Endothelial cell of umbilical vein (primary cell): ENCODE results near the gene PHLPP1.

Source experiments
- CTCF ChIP-seq, 2 donors: IDR thresholded peaks; 1 replicate in 1 of 2; 2 replicates in 1 of 2; pipeline ENCODE4 v1.5.1; 2011; ENCODE audit warnings: low read length in 2 of 2, mild to moderate bottlenecking in 2 of 2, moderate library complexity in 2 of 2, control low read depth in 1 of 2, inconsistent platforms in 1 of 2, low read depth in 1 of 2; ENCODE audit not compliant: insufficient read depth in 1 of 2; ENCODE audit errors: extremely low read depth in 1 of 2
- EZH2 ChIP-seq: IDR thresholded peaks from 2 replicates; pipeline ENCODE4 v1.6.1; 2012; ENCODE audit warnings: borderline replicate concordance, low read depth, mild to moderate bottlenecking, moderate library complexity, low read length, inconsistent platforms; ENCODE audit not compliant: severe bottlenecking
- FOS ChIP-seq: IDR thresholded peaks from 2 replicates; pipeline ENCODE4 v1.6.1; 2011; ENCODE audit warnings: mild to moderate bottlenecking, low read length, moderate library complexity, borderline replicate concordance; ENCODE audit not compliant: insufficient read depth
- JUN ChIP-seq: IDR thresholded peaks from 2 replicates; pipeline ENCODE4 v1.6.1; 2011; ENCODE audit warnings: borderline replicate concordance, low read depth; ENCODE audit not compliant: insufficient read length, insufficient read depth
- POLR2A ChIP-seq: IDR thresholded peaks from 2 replicates; pipeline ENCODE4 v1.6.1; 2012; ENCODE audit warnings: low read depth, mild to moderate bottlenecking, control low read depth, low read length
- POLR2AphosphoS5 ChIP-seq: IDR thresholded peaks from 2 replicates; pipeline ENCODE4 v1.6.1; 2012; ENCODE audit warnings: low read depth, mild to moderate bottlenecking, control low read depth, low read length, moderate library complexity; ENCODE audit not compliant: insufficient read depth

GRCh38 chr18:62846313-62846712 lies 131.0 kb downstream of the PHLPP1 start:
- TF ChIP-seq CTCF (IDR thresholded peaks at IDR 0.05; ENCODE audit: extremely low read depth in 1 of 2, insufficient read depth in 1 of 2, low read depth in 1 of 2, low read length in 2 of 2) (no peak), POLR2AphosphoS5 (no peak), EZH2 (no peak), FOS (no peak), POLR2A (no peak), JUN (no peak)
